NCI-H524 treated with DMSO at 0.1 percent for 48 hours (cell line): Measurements from ENCODE around the gene LRP10.
A peak's percentile ranks its signal among the peaks of the same experiment; 100 is the strongest.

Experiments
- DNase-seq: peaks from one replicate; lab custom pipeline; 2025; lab: John Stamatoyannopoulos, UW

Gene LRP10

GRCh38 chr14:22918804-22919600 lies 47.5 kb downstream of the LRP10 start, which contains the start of gene RBM23:
Gene RBM23 (minus strand): TSS chr14:22919149.
- peak; percentile 100 for DNase-seq

GRCh38 chr14:22919601-22919921 lies 48.0 kb downstream of the LRP10 start:
- no peak for DNase-seq

- DNase-seq: no peak
These were observed 49.2 kb downstream of the LRP10 start for GRCh38 chr14:22920697-22921096.

- no peak for DNase-seq
These were observed 50.8 kb downstream of the LRP10 start for GRCh38 chr14:22922294-22922693.

GRCh38 chr14:22923746-22924145 lies 52.2 kb downstream of the LRP10 start:
- DNase-seq: no peak

DNA sequence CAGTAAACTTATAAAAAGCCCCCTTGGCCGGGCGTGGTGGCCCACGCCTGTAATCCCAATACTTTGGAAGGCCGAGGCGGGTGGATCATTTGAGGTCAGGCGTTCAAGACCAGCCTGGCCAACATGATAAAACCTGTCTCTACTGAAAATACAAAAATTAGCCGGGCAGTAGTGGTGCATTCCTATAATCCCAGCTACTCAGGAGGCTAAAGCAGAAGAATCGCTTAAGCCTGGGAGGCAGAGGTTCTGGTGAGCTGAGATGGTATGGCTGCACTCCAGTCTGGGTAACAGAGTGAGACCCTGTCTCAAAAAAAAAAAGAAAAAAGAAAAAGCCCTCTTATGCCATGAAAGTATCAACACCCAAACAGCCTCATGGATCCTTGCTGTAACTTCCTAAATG lies 54.0 kb downstream of the LRP10 start:
- no peak for DNase-seq

DNA sequence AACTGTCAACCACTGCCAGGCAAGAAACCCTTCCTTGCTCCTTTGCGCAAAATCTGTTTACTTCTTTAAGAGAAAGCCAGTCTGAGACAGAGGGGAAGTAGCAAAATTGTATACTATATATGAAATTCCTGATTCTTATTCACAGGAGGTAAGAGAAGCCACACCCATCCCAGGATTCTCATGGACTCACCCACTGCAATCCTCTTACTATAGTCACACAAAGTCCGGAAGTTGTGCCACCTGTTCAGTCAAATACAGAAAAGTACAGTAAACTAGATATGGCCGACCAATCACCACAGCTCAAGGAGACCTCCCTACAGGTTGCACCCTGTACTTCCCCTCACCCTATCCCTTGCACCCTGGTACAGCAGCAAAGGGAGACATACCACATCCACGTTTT lies 54.8 kb downstream of the LRP10 start:
- no peak for DNase-seq

DNA sequence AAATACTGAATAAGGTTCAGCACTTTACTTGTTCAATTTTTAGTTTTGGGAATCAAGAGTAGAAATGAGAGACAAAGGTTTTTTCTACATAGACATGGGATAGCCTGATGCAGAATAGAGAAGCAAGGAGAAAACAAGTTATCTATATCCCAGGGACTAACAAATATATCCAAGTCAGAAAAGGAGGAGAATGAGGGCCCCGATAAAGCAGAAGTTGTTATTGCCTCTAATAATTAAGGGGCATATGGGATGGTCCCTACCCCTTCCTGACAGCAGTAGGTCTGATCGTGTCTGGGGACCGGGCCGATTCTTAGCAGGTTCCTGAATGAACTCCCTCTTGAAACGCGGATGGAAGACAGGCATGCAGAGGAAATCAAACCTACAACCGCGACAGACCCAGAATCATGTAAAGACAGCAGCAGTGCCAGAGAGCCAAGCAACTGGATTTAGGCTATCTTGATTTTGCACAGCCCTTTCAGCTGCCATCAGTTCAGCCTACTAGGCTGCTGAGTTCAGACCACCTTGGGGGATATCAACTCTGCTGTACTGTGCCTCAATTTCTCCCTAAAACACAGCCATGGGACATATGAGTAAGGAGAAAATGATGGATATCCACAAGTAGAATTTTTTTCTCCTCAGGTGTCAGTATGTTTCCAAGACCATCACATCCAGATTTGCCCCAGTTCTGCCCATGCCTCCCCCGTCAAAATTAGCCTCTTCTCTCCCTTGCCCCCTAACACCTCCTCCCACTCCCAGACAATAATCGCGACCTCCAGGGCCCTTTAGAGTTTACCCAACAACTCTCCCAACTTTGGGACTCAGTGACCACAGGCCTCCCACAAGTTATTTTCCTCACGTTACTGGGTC lies 56.9 kb downstream of the LRP10 start:
- DNase-seq: no peak

DNA sequence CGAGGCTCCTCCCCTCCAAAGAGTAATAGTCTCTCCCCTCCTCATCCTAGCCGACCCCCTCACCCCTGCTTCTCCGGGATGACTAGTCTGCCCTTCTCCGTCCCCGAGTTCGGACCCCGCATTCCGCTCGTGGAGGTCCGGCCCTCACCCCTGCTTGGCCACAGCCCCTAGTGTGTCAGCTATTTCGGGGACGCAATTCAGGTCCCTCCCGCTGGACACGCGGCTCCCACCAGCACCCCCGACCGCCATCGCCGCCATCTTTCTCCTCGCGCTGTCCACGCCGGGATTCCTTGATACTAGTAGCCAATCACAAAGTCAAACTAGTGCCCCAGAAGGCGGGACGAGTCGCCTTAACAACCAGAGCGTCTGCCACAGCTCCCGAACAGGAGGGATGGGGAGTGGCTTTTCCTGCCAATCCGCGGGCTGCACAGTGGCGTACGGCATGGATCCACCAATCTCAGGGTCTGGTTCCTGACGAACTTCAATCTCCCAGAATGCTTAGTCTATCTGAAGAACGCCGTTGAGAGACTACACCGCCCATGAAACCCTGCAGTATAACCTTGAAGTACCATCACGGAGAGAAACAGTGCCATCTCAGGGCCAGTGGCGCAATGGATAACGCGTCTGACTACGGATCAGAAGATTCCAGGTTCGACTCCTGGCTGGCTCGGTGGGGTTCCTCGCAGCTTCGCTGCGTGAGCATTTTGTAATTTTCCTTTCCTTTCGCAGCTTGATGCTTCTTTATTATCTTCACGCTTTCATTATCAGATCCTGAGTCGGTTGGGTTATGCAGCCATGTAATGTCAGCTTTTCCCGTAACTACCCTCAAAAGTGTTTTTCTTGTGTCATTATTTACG lies 57.8 kb downstream of the LRP10 start, which contains the start of gene PRMT5:
PRMT5 (minus strand) TSS at position 273 of the 857 bp plus-strand sequence; CDS start at position 258, 15 bp downstream.
- peak; percentile 100 for DNase-seq

DNA sequence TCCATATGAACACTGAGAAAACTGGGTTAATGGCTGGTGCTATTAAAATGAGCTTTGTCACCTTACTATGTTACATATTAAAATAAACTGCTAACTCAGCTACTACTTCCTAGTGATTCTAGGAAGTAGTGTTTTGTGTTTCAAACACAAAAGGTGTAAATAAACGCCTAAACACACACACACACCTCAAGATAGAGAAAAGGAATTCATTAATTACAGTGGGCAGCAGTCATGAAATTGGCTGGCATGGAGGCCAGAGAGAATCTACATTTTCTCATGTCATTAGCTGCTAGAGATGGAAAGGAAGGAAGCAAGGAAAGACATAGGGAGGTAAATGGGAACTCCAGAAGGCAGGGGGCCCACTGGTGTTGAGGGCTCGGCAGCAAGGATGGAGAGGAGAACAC lies 58.4 kb downstream of the LRP10 start:
- no peak for DNase-seq
